K562 (cell line): Measurements from ENCODE around the gene ZBED4. TPM values are rescaled to one million over a fixed set of nuclear protein-coding genes. Genes with fewer than 3 reads are reported as not detected.
A peak's percentile ranks its signal among the peaks of the same experiment; 100 is the strongest.

Experiments used
- CCNT2 ChIP-seq: IDR thresholded peaks from 2 replicates; pipeline ENCODE4 v1.6.1; 2011; ENCODE audit warnings: borderline replicate concordance, low read depth, mild to moderate bottlenecking, moderate library complexity, mixed read lengths, low read length; ENCODE audit not compliant: insufficient read length; ENCODE audit errors: extremely low read depth
- DPF2 ChIP-seq: fragments of 450-650 bp; IDR thresholded peaks from 2 replicates; pipeline ENCODE4 v1.6.1; 2016
- MYC ChIP-seq, 2 experiments: fragments of 250-450 bp in 1 of 2; sonication (Bioruptor Pico) in 1 of 2; IDR thresholded peaks; 2 replicates each; pipeline versions ENCODE4 v1.5.1 to v1.6.1; 2012 to 2021; ENCODE audit warnings: low read depth in 2 of 2, borderline replicate concordance in 1 of 2, improper control_type of control experiment in 1 of 2, low read length in 1 of 2, mild to moderate bottlenecking in 1 of 2, moderate library complexity in 1 of 2
- ZNF263 ChIP-seq: sonication (generic); formaldehyde crosslinking; IDR thresholded peaks from 2 replicates; pipeline ENCODE4 v1.8.0; 2022; ENCODE audit warnings: mild to moderate bottlenecking, missing genetic modification reagents, borderline replicate concordance
- polyA plus RNA-seq, 8 experiments: library from polyadenylated mRNA; depleted of rRNA in 4 of 8; stranded (reverse) in 5 of 8; unstranded in 3 of 8; fragments of >200 nt; fragmentation: Nextera tagmentation in 2 of 8; fragmentation: Illumina TruSeq in 1 of 8; extraction: Ambion mirVana in 2 of 8; extraction: Trizol in 1 of 8; gene quantifications; 2 replicates each; pipeline versions ENCODE4 v1.2.1 to v1.2.3, GENCODE V29; 2011 to 2014; ENCODE audit warnings: inconsistent platforms in 1 of 8, missing spikeins in 1 of 8
- total RNA-seq, 7 experiments: library from RNA; depleted of rRNA in 6 of 7; stranded (reverse); fragments of >200 nt in 6 of 7; fragmentation: Illumina TruSeq in 2 of 7; extraction: Trizol in 2 of 7; gene quantifications; 2 replicates each; pipeline versions ENCODE4 v1.2.1 to v1.2.3, GENCODE V29; 2011 to 2021; ENCODE audit warnings: low replicate concordance in 1 of 7
- TF ChIP-seq, protein P1 (sequence below): sonication (generic); formaldehyde crosslinking; IDR thresholded peaks from 2 replicates; pipeline ENCODE4 v1.8.1; 2023; ENCODE audit warnings: mild to moderate bottlenecking, missing genetic modification reagents
- TF ChIP-seq, protein P2 (sequence below), 3 experiments: fragments of 200-800 bp in 1 of 3; sonication (Bioruptor generic) in 1 of 3; sonication (generic) in 1 of 3; formaldehyde crosslinking in 1 of 3; IDR thresholded peaks; 2 replicates each; pipeline versions ENCODE4 v1.6.1 to v1.8.0; 2016 to 2022; ENCODE audit warnings: mild to moderate bottlenecking in 2 of 3, missing compliant biosample characterization in 2 of 3, missing genetic modification characterization in 2 of 3, missing genetic modification reagents in 1 of 3
- TF ChIP-seq, protein P3 (sequence below): sonication (generic); formaldehyde crosslinking; IDR thresholded peaks from 2 replicates; pipeline ENCODE4 v1.9.0; 2022; ENCODE audit warnings: mild to moderate bottlenecking, missing genetic modification reagents

ZBED4 gene
- total and polyA plus RNA-seq, 9 of the 15 experiments (the other 6 are each of a cell fraction or from before 2014, with no cell fraction given), result 1.5 to 16.8 (median 7.4) TPM

- TF ChIP-seq, protein P1, sequence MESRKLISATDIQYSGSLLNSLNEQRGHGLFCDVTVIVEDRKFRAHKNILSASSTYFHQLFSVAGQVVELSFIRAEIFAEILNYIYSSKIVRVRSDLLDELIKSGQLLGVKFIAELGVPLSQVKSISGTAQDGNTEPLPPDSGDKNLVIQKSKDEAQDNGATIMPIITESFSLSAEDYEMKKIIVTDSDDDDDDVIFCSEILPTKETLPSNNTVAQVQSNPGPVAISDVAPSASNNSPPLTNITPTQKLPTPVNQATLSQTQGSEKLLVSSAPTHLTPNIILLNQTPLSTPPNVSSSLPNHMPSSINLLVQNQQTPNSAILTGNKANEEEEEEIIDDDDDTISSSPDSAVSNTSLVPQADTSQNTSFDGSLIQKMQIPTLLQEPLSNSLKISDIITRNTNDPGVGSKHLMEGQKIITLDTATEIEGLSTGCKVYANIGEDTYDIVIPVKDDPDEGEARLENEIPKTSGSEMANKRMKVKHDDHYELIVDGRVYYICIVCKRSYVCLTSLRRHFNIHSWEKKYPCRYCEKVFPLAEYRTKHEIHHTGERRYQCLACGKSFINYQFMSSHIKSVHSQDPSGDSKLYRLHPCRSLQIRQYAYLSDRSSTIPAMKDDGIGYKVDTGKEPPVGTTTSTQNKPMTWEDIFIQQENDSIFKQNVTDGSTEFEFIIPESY (CRISPR knock-in tag), result peak; percentile 65
- peak; percentile 54; the same call in 1 of the 2 replicates for TF ChIP-seq DPF2
- TF ChIP-seq ZNF263 (CRISPR knock-in tag), result peak; percentile 53; the same call in 1 of the 2 replicates
- TF ChIP-seq, protein P2, sequence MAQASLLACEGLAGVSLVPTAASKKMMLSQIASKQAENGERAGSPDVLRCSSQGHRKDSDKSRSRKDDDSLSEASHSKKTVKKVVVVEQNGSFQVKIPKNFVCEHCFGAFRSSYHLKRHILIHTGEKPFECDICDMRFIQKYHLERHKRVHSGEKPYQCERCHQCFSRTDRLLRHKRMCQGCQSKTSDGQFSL (CRISPR knock-in tag; IDR thresholded peaks at IDR 0.05), result 0 out of 2 replicates have a peak, but pooled peaks have one; percentile 39
- TF ChIP-seq, protein P2 (tag; IDR thresholded peaks at IDR 0.05), result no peak
- TF ChIP-seq, protein P3, sequence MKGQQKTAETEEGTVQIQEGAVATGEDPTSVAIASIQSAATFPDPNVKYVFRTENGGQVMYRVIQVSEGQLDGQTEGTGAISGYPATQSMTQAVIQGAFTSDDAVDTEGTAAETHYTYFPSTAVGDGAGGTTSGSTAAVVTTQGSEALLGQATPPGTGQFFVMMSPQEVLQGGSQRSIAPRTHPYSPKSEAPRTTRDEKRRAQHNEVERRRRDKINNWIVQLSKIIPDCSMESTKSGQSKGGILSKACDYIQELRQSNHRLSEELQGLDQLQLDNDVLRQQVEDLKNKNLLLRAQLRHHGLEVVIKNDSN, result 0 out of 2 replicates have a peak, but pooled peaks have one; percentile 23
- TF ChIP-seq MYC (IDR thresholded peaks at IDR 0.05; ENCODE audit: low read depth, low read length), result no peak
- TF ChIP-seq MYC (CRISPR knock-in tag; IDR thresholded peaks at IDR 0.05; ENCODE audit: borderline replicate concordance, low read depth), result no peak
- peak; percentile 16 for TF ChIP-seq CCNT2
- TF ChIP-seq, all 486 proteins: peak for 20
These were observed 80.7 kb downstream of the ZBED4 start (continued) for GRCh38 chr22:49934160-49934890.
